ENCODE results near the gene TIAM2. TPM values are rescaled to one million over a fixed set of nuclear protein-coding genes. Genes with fewer than 3 reads are reported as not detected.
A peak's percentile ranks its signal among the peaks of the same experiment; 100 is the strongest.

Gene TIAM2
- total RNA-seq, 3 donors from 2014 or later (not counting 1 experiment from before 2014, with no cell fraction given): 6.5 to 11.1 (median 8.7) TPM

- H3K27ac Mint-ChIP-seq: no peak overlapping the region
- no peaks in the 10 kb centered on the region for H3K4me1 Mint-ChIP-seq
- Histone ChIP-seq H3K4me1 (ENCODE audit: control insufficient read depth, insufficient read depth, low read length) (no peaks in the 10 kb centered on the region), H3K27ac (ENCODE audit: low read length) (no peak overlapping the region), H3K9me3 (ENCODE audit: control insufficient read depth, insufficient read depth, low read length) (no peaks in the 10 kb centered on the region), H3K27me3 (ENCODE audit: control insufficient read depth, insufficient read depth, low read length) (no peaks in the 10 kb centered on the region), H3K4me3 (ENCODE audit: low read length) (no peak overlapping the region), H3K36me3 (ENCODE audit: control insufficient read depth, insufficient read depth, low read length) (peaks cover 16% of the 10 kb centered on the region)
- WGBS (ENCODE audit: insufficient coverage): 86% methylated on average over 29 of the region's 30 CpGs
- no peaks in the 10 kb centered on the region for H3K9me3 Mint-ChIP-seq
- intact Hi-C loops (cut with micrococcal nuclease): loop anchor here (5.0 kb wide), 1 partner anchor 321 kb away; no protein-coding TSS in a partner anchor
- no peaks in the 10 kb centered on the region for H3K27me3 Mint-ChIP-seq (ENCODE audit: low read depth in 2 of 2)
- TF ChIP-seq CTCF (IDR thresholded peaks at IDR 0.05): no peak
- DNase-seq (peak in 1 of 2 donors; percentile 30), ATAC-seq (no peak)
- H3K4me3 Mint-ChIP-seq: no peak overlapping the region
- H3K36me3 Mint-ChIP-seq: no peaks in the 10 kb centered on the region
These were observed 253.2 kb downstream of the TIAM2 start for GRCh38 chr6:155248008-155249001.

GRCh38 chr6:155250701-155251381 is 255.7 kb downstream of the TIAM2 start:
- H3K9me3 ChIP-seq (ENCODE audit: control insufficient read depth, insufficient read depth, low read length): no peaks in the 10 kb centered on the region
- intact Hi-C loops (cut with micrococcal nuclease): no loop called here
- H3K4me3 Mint-ChIP-seq: no peak overlapping the region
- H3K36me3 ChIP-seq (ENCODE audit: control insufficient read depth, insufficient read depth, low read length): peaks cover 34% of the 10 kb centered on the region
- WGBS (ENCODE audit: insufficient coverage): 94% methylated on average over 10 of the region's 10 CpGs
- DNase-seq (no peak), ATAC-seq (no peak)
- no peak for TF ChIP-seq CTCF (IDR thresholded peaks at IDR 0.05)
- no peak overlapping the region for H3K27ac Mint-ChIP-seq
- no peaks in the 10 kb centered on the region for H3K36me3 Mint-ChIP-seq
- H3K4me1 ChIP-seq (ENCODE audit: control insufficient read depth, insufficient read depth, low read length): no peaks in the 10 kb centered on the region
- H3K27me3 ChIP-seq (ENCODE audit: control insufficient read depth, insufficient read depth, low read length): no peaks in the 10 kb centered on the region
- peaks cover 0 to 10% of the 10 kb centered on the region in 2 donors for H3K4me1 Mint-ChIP-seq
- no peaks in the 10 kb centered on the region for H3K27me3 Mint-ChIP-seq (ENCODE audit: low read depth in 2 of 2)
- no peaks in the 10 kb centered on the region for H3K9me3 Mint-ChIP-seq
- no peak overlapping the region for H3K27ac ChIP-seq (ENCODE audit: low read length)
- no peak overlapping the region for H3K4me3 ChIP-seq (ENCODE audit: low read length)

GRCh38 chr6:155252581-155252980 is 257.5 kb downstream of the TIAM2 start:
- Histone ChIP-seq H3K4me3 (ENCODE audit: low read length) (no peak overlapping the region), H3K27me3 (ENCODE audit: control insufficient read depth, insufficient read depth, low read length) (no peaks in the 10 kb centered on the region), H3K27ac (ENCODE audit: low read length) (no peak overlapping the region), H3K4me1 (ENCODE audit: control insufficient read depth, insufficient read depth, low read length) (no peaks in the 10 kb centered on the region), H3K36me3 (ENCODE audit: control insufficient read depth, insufficient read depth, low read length) (peaks cover 46% of the 10 kb centered on the region), H3K9me3 (ENCODE audit: control insufficient read depth, insufficient read depth, low read length) (no peaks in the 10 kb centered on the region)
- no peak overlapping the region for H3K4me3 Mint-ChIP-seq
- TF ChIP-seq CTCF (IDR thresholded peaks at IDR 0.05): no peak
- no peaks in the 10 kb centered on the region for H3K36me3 Mint-ChIP-seq
- no peak for ATAC-seq
- H3K27me3 Mint-ChIP-seq (ENCODE audit: low read depth in 2 of 2): no peaks in the 10 kb centered on the region
- H3K27ac Mint-ChIP-seq: no peak overlapping the region
- intact Hi-C loops (cut with micrococcal nuclease): no loop called here
- 95% methylated on average over 8 of the region's 8 CpGs for WGBS (ENCODE audit: insufficient coverage)
- DNase-seq: no peak
- peaks cover 0 to 10% of the 10 kb centered on the region in 2 donors for H3K4me1 Mint-ChIP-seq
- H3K9me3 Mint-ChIP-seq: no peaks in the 10 kb centered on the region
